ENCODE results near the gene KRT17.

- TF ChIP-seq CTCF (IDR thresholded peaks at IDR 0.05), result peak; percentile 84
- TF ChIP-seq EZH2 (IDR thresholded peaks at IDR 0.05; ENCODE audit: borderline replicate concordance, insufficient read depth, low read depth, low read length, poor library complexity, severe bottlenecking), result no peak
These were observed 23.6 kb upstream of the KRT17 start for GRCh38 chr17:41647940-41648410.
